ENCODE results near the gene OPALIN. TPM values are rescaled to one million over a fixed set of nuclear protein-coding genes. Genes with fewer than 3 reads are reported as not detected.
"Not testable (repeated sequence)": the region's sequence is repeated elsewhere in the genome, so short reads cannot be mapped to it uniquely, and the experiment has no call there.

OPALIN gene
- polyA plus RNA-seq, 3 donors: not detected

DNA sequence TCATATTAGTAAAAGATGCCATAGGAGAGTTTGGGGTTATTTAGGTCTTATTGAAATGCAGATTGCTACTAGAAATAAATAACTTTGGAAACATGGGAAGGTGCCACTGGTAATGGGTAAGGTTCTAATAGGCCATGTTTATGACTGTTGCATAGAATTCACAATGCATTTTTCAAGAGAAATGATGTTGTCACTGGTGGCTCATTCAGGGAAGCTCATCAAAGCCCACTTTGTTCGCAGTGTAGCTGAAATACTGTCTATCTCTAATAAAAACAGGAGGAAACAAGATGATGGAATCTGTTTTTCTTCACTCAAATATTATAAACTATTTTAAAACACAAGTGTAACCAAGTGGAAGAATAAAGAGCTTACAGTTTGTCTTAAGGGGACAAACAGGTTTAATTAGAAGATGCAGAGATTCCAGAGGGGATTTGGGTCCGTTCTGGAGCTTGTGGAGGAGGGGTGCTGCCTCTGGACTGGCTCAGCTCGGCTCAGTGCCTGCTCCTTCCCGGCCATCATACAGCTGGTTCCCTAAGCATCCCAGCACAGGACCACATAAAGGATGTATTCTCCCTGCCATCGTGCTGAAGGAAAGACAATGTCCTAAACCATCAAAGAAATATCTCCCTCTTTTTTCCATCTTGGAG is 20.4 kb downstream of the OPALIN start:
- no peak for DNase-seq

- no peak for DNase-seq
Measured at GRCh38 chr10:96337106-96337505, 21.7 kb downstream of the OPALIN start.

DNA sequence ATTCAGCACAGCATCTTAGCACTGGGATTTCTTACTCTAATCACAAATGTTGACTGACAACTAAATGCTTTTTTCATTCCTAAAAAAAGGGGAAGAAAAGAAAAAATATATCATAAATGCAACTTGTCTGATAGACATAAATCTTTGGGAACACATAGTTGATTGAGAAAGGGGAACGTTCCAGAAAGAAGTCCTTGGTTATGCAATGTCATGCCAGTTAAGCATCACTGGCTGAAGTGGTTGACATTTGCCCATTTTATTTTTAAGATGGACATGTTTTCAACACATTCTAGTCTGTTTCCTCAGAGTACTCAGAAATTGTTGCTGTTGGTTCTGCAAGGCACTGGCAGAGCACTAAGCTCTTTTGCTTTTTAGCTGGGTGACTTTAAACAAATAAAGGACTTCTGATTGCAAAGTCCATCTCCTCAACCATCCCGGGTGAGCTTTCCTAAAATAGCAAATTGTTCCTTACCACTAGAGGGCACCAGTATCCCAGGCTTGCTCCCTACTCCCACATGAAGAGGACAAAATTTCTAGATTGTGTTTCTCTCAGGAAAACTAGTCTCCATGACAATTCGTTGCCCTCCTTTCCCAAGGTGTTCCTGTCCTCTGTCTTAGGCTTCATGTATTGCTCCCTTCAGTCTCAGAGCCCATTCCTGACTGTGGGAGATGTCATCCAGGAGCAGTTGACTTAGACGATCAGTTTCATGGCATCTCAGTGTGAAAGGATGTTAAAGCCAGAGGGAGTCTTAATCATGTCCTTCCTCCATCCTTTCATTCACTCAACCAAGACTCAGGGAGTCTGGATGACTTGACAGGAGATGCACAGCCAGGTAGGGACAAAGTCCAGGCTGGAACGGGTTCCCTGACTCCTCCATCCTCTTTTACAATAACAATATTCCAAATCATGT is 23.9 kb downstream of the OPALIN start:
- peak; percentile 27 for DNase-seq

- DNase-seq: no peak
Measured at GRCh38 chr10:96333101-96333500, 25.7 kb downstream of the OPALIN start.

- DNase-seq: no peak
Measured at GRCh38 chr10:96327462-96327861, 31.3 kb downstream of the OPALIN start.

DNA sequence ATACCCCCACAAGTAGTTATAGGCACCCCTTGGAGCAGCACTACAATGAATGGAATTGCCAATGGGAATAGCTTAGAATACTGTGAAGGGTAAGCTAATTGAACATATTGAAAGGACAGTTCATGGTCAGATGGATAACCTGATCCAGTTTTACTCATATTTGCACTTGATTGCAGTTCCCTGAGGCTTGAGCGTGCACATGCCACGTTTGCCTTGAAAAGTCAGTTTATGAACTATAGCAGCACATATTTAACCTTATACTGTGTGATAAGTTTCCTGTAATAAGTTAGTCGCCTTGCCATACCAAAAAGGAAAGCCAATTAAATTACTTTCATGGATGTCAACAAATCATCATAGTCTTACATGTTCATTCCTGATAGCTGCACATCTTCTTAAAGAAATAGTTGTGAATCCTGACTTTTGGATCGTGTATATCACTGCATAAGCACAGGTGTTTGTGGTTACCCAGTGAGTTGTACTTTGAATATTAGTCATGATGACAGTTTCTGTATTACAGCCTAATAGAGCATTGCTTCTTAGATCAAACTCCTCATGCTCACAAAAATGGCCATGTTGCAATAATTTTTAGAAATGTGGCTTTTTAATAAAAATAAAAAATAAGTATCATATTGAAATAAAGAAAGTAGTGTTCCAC is 33.0 kb downstream of the OPALIN start:
- no peak for DNase-seq

DNA sequence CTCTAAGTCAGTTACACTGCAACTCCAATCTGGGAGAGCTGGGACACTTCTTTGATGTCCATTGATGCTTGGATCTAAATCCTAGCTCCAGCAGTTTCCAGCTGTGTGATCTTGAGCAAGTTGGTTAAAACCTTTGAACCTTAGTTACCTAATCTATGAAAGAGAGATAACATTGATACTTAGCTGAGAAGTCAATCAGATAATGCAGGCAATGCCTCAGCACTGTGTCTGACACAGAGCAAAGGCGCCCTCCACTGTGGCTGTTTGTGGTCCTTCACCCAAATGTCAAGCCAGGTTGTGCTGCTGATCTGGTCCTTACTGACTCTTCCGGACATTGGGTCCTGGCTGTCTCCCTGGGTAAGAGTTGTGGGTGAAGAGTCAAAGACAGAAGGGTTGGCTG is 34.4 kb downstream of the OPALIN start:
- DNase-seq: no peak

- no peak for DNase-seq
Measured at GRCh38 chr10:96322275-96322674, 36.5 kb downstream of the OPALIN start.

- DNase-seq: no peak
Measured at GRCh38 chr10:96321822-96322221, 37.0 kb downstream of the OPALIN start.

DNA sequence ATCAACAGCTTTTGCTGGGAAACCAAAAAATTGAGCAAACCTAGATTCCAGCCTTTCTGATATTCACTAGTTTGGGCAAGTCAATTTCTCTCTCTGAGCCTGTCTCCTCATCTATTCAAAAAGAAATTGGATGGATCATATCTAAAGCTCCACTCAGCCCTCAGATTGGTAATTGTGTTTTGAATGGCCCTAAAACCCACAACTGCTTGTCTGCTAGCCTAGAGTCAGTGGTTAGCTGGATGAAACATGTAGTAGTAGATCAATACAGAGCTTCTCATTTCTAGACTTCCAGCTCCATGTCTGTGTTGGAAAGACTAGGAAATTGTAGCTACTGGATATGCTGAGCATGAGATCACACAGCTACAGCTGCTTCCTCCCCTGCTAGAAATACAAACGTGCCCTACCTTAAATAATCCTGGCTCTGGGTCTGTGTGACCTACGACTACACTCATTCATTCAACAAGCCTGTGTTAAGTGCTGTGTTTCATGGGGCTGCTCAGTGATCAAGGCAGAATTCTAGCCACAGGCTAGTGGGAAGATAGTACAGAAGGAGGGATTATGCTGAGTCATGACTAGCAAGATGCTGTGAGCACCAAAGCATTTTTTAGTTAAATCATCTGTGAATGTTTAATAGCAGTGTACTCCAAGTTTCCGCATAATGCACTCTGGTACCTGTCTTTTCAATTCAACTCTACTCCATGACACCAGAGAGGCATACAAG is 38.9 kb downstream of the OPALIN start:
- DNase-seq: no peak

DNA sequence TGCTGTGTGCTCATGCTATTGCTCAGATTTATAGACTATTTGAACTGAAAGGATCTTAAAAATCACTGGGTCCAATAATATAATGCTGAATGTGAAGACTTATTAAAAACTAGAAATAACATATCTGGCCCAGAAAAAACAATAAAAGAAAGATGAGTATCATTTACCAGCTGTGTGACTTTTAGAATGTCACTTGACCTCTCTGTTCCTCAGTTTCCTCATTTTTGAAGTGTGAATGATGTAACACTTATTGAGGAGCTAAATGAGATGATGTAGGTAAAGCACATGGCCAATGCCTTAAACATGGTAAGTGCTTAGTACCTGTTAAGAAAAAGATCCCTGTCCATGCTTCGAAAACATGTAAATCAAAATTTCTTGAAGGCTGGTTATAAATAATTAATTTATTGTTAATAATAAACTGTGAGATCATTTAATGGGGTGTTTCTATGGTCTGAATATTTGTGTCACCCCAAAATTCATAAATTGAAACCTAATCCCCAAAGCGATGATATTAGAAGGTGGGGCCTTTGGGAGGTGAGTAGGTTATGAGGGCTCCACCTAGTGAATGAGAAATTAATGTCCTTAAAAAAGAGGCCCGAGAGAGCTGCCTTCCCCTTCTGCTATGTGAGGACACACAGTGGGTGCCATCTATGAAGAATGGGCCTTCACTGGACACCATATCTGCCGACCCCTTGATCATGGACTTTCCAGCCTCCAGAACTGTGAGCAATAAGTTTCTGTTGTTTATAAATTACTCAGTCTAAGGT is 41.6 kb downstream of the OPALIN start:
- DNase-seq: no peak

GRCh38 chr10:96313344-96313743 is 45.5 kb downstream of the OPALIN start:
- DNase-seq: no peak

DNA sequence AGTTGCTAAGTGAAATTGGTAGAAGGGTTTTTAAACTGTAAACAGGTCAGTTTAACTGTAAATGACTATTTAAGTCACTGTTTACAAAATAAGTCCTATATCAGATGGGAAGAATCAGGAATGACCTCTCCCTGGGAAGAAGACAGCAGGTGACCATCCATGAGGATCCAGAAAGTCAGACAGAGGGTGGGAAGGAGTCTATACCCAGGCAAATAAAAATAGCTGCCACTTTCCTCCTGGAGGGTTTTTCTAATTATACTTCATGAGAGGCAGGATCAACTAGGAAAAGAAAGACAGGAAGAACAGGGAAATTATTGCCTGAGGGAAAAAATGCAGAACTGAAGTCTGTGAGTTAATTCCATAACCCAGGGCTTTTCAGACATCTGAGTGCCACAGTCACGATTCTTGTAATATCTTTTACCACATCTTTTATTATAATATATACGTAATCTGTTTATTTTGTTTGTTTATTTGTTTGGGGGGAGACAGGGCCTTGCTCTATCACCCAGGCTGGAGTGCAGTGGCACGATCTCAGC is 47.6 kb downstream of the OPALIN start:
- no peak for DNase-seq

GRCh38 chr10:96310321-96310669 is 48.5 kb downstream of the OPALIN start:
- peak; percentile 31 for DNase-seq

DNA sequence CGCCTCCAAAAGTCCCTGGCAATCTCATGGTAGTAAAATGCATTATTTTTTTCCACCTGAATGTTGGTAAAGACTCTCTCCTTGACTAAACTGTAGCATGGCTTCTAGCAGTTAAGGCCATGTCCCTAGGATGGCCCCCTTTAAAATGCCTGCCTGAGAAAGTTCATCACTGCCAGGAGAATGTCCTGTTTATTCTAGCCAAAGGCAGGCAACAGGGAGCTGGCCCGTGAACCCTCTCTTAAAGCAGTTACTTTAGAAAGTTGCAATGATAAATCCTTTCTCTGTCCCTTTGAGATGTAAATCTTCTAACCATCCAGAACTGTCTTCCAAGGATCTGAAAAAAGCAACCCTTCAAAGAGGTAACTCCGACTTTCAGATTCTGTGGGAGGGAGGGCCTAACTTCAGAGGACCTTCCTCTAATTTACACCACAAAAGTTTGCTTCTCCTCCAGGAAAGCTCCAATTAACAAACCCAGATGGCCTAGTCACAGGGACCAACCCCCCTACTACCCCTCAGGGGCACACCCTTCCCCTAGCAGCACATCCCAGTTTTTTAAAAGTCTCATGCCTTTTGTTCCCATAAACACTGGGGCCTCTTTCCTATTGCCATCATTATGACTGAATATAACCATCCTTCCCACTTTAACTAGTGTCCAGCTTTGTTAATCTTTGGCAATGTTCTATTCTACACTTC is 49.0 kb downstream of the OPALIN start:
- DNase-seq: no peak

GRCh38 chr10:96308854-96309253 is 49.9 kb downstream of the OPALIN start:
- not testable (repeated sequence) for DNase-seq

- DNase-seq: no peak
Measured at GRCh38 chr10:96306516-96306915, 52.3 kb downstream of the OPALIN start.

DNA sequence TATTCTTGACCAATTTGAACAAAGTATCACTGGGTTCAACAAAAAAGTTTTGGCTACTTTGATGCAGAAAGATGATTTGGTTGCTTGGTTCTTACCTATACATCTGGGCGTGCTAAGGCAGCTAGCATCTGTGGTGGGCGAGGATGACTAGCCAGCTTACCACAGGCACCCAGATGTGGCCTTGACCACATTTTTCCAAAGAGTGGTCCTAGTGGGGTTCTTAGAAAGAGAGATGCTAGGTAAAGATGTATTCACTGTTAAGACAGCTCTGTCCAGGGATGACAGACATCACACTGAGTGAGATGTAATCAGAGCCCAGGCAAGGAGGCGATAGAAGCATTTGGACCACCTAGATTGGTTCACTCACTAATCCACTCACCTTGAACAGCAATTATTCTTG is 53.8 kb downstream of the OPALIN start:
- no peak for DNase-seq

DNA sequence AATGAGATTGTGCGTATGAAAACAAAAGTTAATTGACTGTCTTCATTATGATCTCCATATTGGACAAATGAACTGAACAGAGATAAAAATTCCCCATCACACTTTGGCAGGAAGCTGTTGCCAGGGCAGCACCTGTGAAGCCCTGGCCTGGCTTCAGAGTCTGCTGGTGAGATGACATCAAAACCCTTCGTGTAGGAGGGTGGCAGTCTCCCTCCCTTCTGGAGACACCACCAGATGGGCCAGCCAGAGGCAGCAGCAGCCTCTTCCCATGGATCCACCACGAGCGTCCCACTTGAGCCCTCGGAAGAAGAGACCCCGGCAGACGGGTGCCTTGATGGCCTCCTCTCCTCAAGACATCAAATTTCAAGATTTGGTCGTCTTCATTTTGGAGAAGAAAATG is 54.6 kb downstream of the OPALIN start, which contains the start of gene DNTT:
DNTT (plus strand) TSS at position 205 of the 400 bp plus-strand sequence; CDS start at position 269, 64 bp downstream.
- no peak for DNase-seq

- no peak for DNase-seq
Measured at GRCh38 chr10:96301616-96302015, 57.2 kb downstream of the OPALIN start.

Data from renal pelvis (tissue), 4 donors.